ENCODE data around the gene SLMAP.

- TF ChIP-seq, protein P1, sequence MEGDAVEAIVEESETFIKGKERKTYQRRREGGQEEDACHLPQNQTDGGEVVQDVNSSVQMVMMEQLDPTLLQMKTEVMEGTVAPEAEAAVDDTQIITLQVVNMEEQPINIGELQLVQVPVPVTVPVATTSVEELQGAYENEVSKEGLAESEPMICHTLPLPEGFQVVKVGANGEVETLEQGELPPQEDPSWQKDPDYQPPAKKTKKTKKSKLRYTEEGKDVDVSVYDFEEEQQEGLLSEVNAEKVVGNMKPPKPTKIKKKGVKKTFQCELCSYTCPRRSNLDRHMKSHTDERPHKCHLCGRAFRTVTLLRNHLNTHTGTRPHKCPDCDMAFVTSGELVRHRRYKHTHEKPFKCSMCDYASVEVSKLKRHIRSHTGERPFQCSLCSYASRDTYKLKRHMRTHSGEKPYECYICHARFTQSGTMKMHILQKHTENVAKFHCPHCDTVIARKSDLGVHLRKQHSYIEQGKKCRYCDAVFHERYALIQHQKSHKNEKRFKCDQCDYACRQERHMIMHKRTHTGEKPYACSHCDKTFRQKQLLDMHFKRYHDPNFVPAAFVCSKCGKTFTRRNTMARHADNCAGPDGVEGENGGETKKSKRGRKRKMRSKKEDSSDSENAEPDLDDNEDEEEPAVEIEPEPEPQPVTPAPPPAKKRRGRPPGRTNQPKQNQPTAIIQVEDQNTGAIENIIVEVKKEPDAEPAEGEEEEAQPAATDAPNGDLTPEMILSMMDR (IDR thresholded peaks at IDR 0.05): no peak
- TF ChIP-seq POLR2A (IDR thresholded peaks at IDR 0.05): no peak
Measured at GRCh38 chr3:57862894-57863293, 106.8 kb downstream of the SLMAP start.
